ENCODE measurements around the gene HSFX4.
"Not testable (repeated sequence)": the region's sequence is repeated elsewhere in the genome, so short reads cannot be mapped to it uniquely, and the experiment has no call there.

HSFX4 gene

DNA sequence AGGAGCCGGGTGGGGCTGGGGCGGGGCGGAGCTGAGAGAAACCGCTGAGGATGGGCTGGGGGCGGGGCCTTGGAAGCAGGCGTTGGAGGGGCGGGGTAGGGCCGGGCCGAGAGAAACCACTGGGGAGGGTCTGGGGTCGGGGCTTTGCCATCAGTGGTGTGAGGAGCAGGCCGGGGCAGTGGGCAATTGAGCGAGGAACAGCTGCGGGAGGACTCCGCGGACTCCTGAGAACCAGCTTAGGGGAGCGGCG lies 10.2 kb downstream of the HSFX4 start:
- Histone ChIP-seq H3K4me3 (ENCODE audit: low read length) (no peak overlapping the region), H3K9ac (ENCODE audit: low read length) (peak overlapping the region; percentile 64), H3K9me3 (ENCODE audit: control insufficient read depth, low read length) (no peaks in the 10 kb centered on the region), H3K27me3 (ENCODE audit: control insufficient read depth, insufficient read depth, low read length) (no peaks in the 10 kb centered on the region), H3K4me1 (ENCODE audit: control insufficient read depth, insufficient read depth, low read length) (peaks cover 5% of the 10 kb centered on the region), H3K36me3 (ENCODE audit: control insufficient read depth, insufficient read depth, low read length) (no peaks in the 10 kb centered on the region)

DNA sequence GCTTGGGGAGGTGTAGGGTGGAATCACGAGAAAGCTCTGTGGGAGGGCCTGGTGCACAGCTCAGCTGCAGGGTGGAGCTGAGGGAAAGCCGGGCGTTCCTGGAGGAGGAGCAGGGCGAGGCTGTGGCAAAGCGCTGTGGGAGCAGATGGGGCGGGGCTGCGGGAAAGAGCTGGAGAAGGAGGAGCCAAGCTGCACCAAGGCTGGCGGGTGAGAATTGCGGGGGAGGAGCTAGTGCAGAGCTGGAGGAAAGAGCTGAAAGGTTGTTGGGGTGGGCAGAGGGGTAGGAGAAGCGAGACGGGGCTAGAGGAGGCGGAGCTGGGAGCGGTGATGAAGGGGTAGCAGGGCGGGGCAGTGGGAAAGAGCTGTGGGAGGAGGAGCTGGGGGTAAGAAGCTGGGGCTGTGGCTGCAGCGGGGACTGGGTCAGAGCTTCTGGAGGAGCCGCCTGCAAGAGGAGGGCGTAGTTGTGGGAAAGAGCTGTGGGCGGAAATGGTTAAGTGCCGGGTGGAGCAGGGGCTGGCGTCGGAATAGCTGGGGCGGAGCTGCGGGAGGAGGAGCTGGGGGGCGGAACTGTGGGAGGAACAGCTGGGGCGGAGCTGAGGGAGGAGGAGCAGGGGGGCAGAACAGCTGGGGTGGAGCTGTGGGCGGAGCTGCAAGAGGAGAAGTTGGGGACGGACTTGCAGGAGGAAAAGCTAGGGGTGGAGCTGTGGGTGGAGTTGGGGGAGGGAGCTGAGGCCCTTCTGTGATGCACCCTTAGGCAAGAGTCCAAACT lies 10.7 kb downstream of the HSFX4 start:
- H3K27me3 ChIP-seq (ENCODE audit: control insufficient read depth, insufficient read depth, low read length) = no peaks in the 10 kb centered on the region
- no peak overlapping the region for H3K4me3 ChIP-seq (ENCODE audit: low read length)
- peak overlapping the region; percentile 64 for H3K9ac ChIP-seq (ENCODE audit: low read length)

DNA sequence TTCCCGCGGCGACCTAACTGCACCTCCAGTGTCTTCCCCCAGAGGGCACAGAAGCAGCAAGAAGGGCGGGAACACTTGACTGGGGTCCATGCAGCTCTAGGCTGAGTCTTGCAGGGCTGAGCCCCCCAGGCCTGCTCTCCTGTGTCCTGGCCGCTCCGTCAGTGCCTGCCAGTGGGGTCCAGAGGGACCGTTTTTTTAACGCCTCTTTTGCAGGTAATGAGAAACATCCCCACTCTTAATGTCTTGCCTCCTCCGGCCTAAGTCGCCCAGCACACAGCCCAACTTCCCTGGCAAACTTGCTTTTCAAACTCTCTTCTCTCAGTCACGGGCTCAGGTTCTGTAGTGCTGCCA lies 11.3 kb downstream of the HSFX4 start:
- H3K36me3 ChIP-seq (ENCODE audit: control insufficient read depth, insufficient read depth, low read length); H3K9ac ChIP-seq (ENCODE audit: low read length); H3K9me3 ChIP-seq (ENCODE audit: control insufficient read depth, low read length); H3K4me1 ChIP-seq (ENCODE audit: control insufficient read depth, insufficient read depth, low read length); H3K4me3 ChIP-seq (ENCODE audit: low read length); H3K27me3 ChIP-seq (ENCODE audit: control insufficient read depth, insufficient read depth, low read length): not testable (repeated sequence)

More for the DNA sequence above, 10.7 kb downstream of the HSFX4 start:
- Histone ChIP-seq H3K36me3 (ENCODE audit: control insufficient read depth, insufficient read depth, low read length) (no peaks in the 10 kb centered on the region), H3K4me1 (ENCODE audit: control insufficient read depth, insufficient read depth, low read length) (peaks cover 5% of the 10 kb centered on the region), H3K9me3 (ENCODE audit: control insufficient read depth, low read length) (no peaks in the 10 kb centered on the region)

DNA sequence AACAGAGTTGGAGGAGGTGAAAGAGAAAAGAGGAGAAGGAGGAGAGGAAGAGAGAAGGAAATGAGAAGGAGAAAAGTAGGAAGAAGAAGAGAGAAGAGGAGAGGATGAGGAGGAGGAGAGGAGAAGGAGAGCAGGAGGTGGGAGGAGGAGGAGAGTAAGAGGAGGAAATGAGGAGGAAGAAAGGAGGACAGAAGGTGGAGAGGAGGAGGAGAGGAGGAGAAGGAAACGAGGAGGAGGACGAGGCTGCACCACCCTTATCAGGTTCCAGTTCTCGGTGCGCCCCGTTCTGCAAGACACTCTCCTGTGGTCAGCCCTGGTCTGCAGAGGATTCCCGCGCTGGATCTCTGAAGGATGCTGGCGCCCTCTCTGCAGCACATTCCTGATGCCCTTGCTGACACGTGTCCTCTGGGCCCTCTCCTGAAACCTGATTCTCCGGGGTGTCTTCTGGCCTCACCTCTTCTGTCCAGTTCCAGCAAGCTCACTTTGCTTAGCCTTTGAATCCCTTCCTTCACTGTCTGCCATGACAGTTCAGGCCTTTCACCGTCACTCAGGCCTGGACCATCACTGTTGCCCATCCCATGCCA lies 15.8 kb downstream of the HSFX4 start:
- not testable (repeated sequence) for H3K4me1 ChIP-seq (ENCODE audit: control insufficient read depth, insufficient read depth, low read length); H3K9me3 ChIP-seq (ENCODE audit: control insufficient read depth, low read length); H3K36me3 ChIP-seq (ENCODE audit: control insufficient read depth, insufficient read depth, low read length); H3K4me3 ChIP-seq (ENCODE audit: low read length); H3K27me3 ChIP-seq (ENCODE audit: control insufficient read depth, insufficient read depth, low read length); H3K9ac ChIP-seq (ENCODE audit: low read length)

- H3K27me3 ChIP-seq (ENCODE audit: control insufficient read depth, insufficient read depth, low read length); H3K4me1 ChIP-seq (ENCODE audit: control insufficient read depth, insufficient read depth, low read length); H3K4me3 ChIP-seq (ENCODE audit: low read length); H3K9me3 ChIP-seq (ENCODE audit: control insufficient read depth, low read length); H3K9ac ChIP-seq (ENCODE audit: low read length); H3K36me3 ChIP-seq (ENCODE audit: control insufficient read depth, insufficient read depth, low read length): not testable (repeated sequence)
Observed at GRCh38 chrX:149945820-149946219, 16.4 kb downstream of the HSFX4 start.

GRCh38 chrX:149946932-149947331 lies 17.6 kb downstream of the HSFX4 start:
- H3K4me1 ChIP-seq (ENCODE audit: control insufficient read depth, insufficient read depth, low read length); H3K9ac ChIP-seq (ENCODE audit: low read length); H3K27me3 ChIP-seq (ENCODE audit: control insufficient read depth, insufficient read depth, low read length); H3K4me3 ChIP-seq (ENCODE audit: low read length); H3K9me3 ChIP-seq (ENCODE audit: control insufficient read depth, low read length); H3K36me3 ChIP-seq (ENCODE audit: control insufficient read depth, insufficient read depth, low read length): not testable (repeated sequence)

- H3K36me3 ChIP-seq (ENCODE audit: control insufficient read depth, insufficient read depth, low read length) = no peaks in the 10 kb centered on the region
Observed at GRCh38 chrX:149948016-149948415, 18.6 kb downstream of the HSFX4 start.

GRCh38 chrX:149949743-149950436 lies 20.5 kb downstream of the HSFX4 start:
- no peaks in the 10 kb centered on the region for H3K27me3 ChIP-seq (ENCODE audit: control insufficient read depth, insufficient read depth, low read length)
- no peaks in the 10 kb centered on the region for H3K36me3 ChIP-seq (ENCODE audit: control insufficient read depth, insufficient read depth, low read length)
- H3K4me1 ChIP-seq (ENCODE audit: control insufficient read depth, insufficient read depth, low read length) = no peaks in the 10 kb centered on the region
- H3K9ac ChIP-seq (ENCODE audit: low read length) = no peak overlapping the region
- no peaks in the 10 kb centered on the region for H3K9me3 ChIP-seq (ENCODE audit: control insufficient read depth, low read length)
- H3K4me3 ChIP-seq (ENCODE audit: low read length) = no peak overlapping the region

More at GRCh38 chrX:149948016-149948415, 18.6 kb downstream of the HSFX4 start:
- no peak overlapping the region for H3K9ac ChIP-seq (ENCODE audit: low read length)
- no peak overlapping the region for H3K4me3 ChIP-seq (ENCODE audit: low read length)
- H3K27me3 ChIP-seq (ENCODE audit: control insufficient read depth, insufficient read depth, low read length) = no peaks in the 10 kb centered on the region
- no peaks in the 10 kb centered on the region for H3K4me1 ChIP-seq (ENCODE audit: control insufficient read depth, insufficient read depth, low read length)
- H3K9me3 ChIP-seq (ENCODE audit: control insufficient read depth, low read length) = no peaks in the 10 kb centered on the region

DNA sequence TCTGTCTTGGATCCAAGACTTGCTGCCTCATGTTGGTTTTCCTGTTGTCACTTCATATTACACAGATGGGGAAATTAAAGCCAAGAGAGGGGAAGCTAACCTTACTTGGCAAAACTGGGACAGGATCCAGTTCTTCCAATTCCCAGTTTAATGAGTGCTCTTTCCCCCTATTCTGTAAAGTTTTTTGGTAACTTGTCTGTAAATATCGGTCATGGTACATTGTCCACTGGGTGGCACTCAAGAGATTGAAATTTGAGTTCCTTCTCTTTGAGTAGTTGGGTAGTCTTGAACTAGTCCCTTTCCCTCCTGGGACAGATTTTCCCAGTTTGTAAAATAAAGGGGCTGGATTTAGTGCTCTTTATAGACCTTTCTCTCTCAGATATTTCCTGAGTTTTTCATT lies 21.3 kb downstream of the HSFX4 start:
- H3K36me3 ChIP-seq (ENCODE audit: control insufficient read depth, insufficient read depth, low read length) = no peaks in the 10 kb centered on the region
- H3K9me3 ChIP-seq (ENCODE audit: control insufficient read depth, low read length) = no peaks in the 10 kb centered on the region
- H3K4me3 ChIP-seq (ENCODE audit: low read length) = no peak overlapping the region
- no peak overlapping the region for H3K9ac ChIP-seq (ENCODE audit: low read length)
- H3K4me1 ChIP-seq (ENCODE audit: control insufficient read depth, insufficient read depth, low read length) = no peaks in the 10 kb centered on the region
- no peaks in the 10 kb centered on the region for H3K27me3 ChIP-seq (ENCODE audit: control insufficient read depth, insufficient read depth, low read length)

DNA sequence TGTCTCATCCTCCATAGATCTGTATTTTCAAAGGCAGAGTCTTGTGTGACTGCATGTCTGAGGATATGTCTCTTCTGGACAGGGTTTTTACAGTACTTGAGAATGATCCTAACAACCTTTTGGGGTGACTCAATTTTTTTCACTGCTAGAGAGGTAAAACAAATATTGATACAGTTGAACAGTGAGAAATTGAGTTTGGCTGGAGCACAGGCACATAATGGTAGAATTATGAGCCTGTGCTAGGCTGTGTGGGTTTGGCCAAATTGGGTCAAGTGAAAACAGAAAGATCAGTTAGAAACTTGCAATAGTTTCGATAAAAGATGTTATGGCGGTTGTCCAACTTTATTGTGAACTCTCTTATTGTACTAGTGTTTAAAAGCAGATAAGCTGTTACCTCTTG lies 32.2 kb downstream of the HSFX4 start:
- H3K27me3 ChIP-seq (ENCODE audit: control insufficient read depth, insufficient read depth, low read length) = no peaks in the 10 kb centered on the region
- no peak overlapping the region for H3K4me3 ChIP-seq (ENCODE audit: low read length)
- H3K9ac ChIP-seq (ENCODE audit: low read length) = no peak overlapping the region
- peaks cover 6% of the 10 kb centered on the region for H3K4me1 ChIP-seq (ENCODE audit: control insufficient read depth, insufficient read depth, low read length)
- H3K36me3 ChIP-seq (ENCODE audit: control insufficient read depth, insufficient read depth, low read length) = no peaks in the 10 kb centered on the region
- H3K9me3 ChIP-seq (ENCODE audit: control insufficient read depth, low read length) = no peaks in the 10 kb centered on the region

DNA sequence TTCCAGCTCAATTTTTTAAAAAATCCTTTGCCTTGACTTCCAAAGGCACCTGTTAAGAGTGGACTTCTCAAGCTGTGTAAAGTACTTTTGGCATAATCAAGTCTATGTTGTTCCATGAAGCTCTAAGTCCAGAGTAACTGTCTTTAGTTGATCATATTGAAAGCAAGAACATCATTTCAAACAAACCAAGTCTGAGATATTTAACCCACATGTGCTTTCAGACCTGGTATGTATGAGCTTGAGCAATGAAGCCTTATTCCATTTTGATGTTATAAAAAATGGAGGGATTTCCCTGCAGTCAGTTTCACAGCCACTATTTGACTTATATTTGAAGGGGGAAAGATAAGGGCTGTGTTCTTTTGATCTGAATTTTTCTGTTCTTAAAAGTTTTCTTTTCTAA lies 32.6 kb downstream of the HSFX4 start:
- no peaks in the 10 kb centered on the region for H3K36me3 ChIP-seq (ENCODE audit: control insufficient read depth, insufficient read depth, low read length)
- peaks cover 6% of the 10 kb centered on the region for H3K4me1 ChIP-seq (ENCODE audit: control insufficient read depth, insufficient read depth, low read length)
- H3K9ac ChIP-seq (ENCODE audit: low read length) = no peak overlapping the region
- H3K4me3 ChIP-seq (ENCODE audit: low read length) = no peak overlapping the region
- no peaks in the 10 kb centered on the region for H3K27me3 ChIP-seq (ENCODE audit: control insufficient read depth, insufficient read depth, low read length)
- H3K9me3 ChIP-seq (ENCODE audit: control insufficient read depth, low read length) = no peaks in the 10 kb centered on the region

DNA sequence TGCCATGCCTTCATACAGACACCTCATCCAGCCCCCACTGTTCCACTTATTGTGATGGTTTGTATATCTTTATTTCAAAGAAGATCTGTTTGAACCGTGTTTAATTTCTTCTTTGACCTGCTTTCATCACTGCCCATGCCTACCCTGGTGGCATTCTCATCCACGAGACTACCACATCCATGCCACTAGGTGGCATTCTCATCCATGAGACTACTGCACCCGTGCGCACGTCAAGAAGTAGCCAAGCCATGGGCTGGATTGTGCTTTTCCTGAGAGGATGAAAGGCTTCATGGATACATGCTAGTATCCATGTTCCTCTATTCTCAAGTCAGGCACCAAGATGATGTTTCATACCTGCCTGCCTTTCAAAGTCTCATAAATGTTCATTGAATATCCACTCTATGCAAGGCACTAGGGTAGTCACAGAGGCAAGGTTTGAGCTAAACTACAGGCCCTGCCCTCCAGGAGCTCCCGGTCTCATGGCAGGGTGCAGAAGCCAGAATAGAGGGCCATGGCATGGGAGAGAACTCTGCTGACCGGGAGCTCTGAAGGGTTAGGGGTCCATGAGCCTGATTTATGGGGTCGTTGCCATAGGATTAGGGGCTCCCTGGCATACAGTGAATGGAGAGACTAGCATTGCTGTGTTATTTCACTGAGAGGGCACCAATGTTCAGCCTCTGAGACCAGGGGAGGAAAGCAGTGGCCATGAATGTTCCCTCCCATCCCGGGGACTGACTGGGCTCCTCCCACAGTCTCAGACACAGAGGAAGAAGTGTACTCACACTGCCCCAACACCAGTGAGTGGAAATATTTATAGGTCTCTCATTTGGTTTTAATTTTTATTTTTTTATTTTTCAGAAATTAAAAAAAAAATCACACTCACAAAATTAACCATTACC lies 33.7 kb downstream of the HSFX4 start:
- Histone ChIP-seq H3K9ac (ENCODE audit: low read length) (no peak overlapping the region), H3K9me3 (ENCODE audit: control insufficient read depth, low read length) (no peaks in the 10 kb centered on the region), H3K4me3 (ENCODE audit: low read length) (no peak overlapping the region), H3K4me1 (ENCODE audit: control insufficient read depth, insufficient read depth, low read length) (peaks cover 6% of the 10 kb centered on the region), H3K27me3 (ENCODE audit: control insufficient read depth, insufficient read depth, low read length) (no peaks in the 10 kb centered on the region), H3K36me3 (ENCODE audit: control insufficient read depth, insufficient read depth, low read length) (no peaks in the 10 kb centered on the region)

All from mucosa of stomach (tissue), 1 donor.